Adrenal gland (tissue), 5 donors: ENCODE results near the gene KDM2B.

Experiments used
- POLR2A ChIP-seq, 2 donors: fragments of 450-650 bp; IDR thresholded peaks; one replicate each; pipeline ENCODE4 v1.6.1; 2017; ENCODE audit warnings: antibody characterized with exemption in 2 of 2, mild to moderate bottlenecking in 2 of 2, moderate library complexity in 1 of 2
- TF ChIP-seq, protein P1 (sequence below), 6 experiments: fragments of 450-650 bp in 4 of 6; fragments of 200-600 bp in 2 of 6; sonication (generic) in 1 of 6; IDR thresholded peaks; 1 replicate in 5 of 6; 2 replicates in 1 of 6; pipeline versions ENCODE4 v1.5.1 to v1.8.0; 2016 to 2021; ENCODE audit warnings: antibody characterized with exemption in 6 of 6, mild to moderate bottlenecking in 2 of 6, moderate library complexity in 1 of 6
- donor health status: DM: no; HTN: no; CAD: no.

DNA sequence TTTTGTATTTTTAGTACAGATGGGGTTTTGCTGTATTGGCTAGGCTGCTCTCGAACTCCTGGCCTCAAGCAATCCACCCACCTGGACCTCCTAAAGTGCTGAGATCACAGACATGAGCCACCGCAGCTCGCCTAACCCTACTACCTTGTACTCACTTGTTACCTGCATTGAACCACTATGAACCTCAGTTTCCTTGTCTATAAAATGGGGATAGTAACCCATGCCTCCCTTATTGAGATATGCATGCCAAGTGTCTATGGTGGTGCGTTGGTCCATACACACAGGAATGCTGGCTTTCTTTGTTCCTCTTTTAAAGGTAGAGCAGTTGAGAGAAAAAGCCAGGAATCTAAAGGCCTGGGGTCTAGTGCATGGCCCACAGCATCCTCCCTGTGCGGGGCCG, 40.9 kb downstream of the KDM2B start:
- TF ChIP-seq, protein P1, sequence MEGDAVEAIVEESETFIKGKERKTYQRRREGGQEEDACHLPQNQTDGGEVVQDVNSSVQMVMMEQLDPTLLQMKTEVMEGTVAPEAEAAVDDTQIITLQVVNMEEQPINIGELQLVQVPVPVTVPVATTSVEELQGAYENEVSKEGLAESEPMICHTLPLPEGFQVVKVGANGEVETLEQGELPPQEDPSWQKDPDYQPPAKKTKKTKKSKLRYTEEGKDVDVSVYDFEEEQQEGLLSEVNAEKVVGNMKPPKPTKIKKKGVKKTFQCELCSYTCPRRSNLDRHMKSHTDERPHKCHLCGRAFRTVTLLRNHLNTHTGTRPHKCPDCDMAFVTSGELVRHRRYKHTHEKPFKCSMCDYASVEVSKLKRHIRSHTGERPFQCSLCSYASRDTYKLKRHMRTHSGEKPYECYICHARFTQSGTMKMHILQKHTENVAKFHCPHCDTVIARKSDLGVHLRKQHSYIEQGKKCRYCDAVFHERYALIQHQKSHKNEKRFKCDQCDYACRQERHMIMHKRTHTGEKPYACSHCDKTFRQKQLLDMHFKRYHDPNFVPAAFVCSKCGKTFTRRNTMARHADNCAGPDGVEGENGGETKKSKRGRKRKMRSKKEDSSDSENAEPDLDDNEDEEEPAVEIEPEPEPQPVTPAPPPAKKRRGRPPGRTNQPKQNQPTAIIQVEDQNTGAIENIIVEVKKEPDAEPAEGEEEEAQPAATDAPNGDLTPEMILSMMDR (IDR thresholded peaks at IDR 0.05): no peak
- TF ChIP-seq POLR2A (IDR thresholded peaks at IDR 0.05): no peak
